Aorta (tissue), 5 donors: ENCODE measurements around the gene PRKCE. TPM values are rescaled to one million over a fixed set of nuclear protein-coding genes. Genes with fewer than 3 reads are reported as not detected.
A peak's percentile ranks its signal among the peaks of the same experiment; 100 is the strongest.

Source experiments
- ATAC-seq: fragments of 200-7000 bp; cut with Tn5 transposase; one replicate; pipeline ENCODE4 v1.9.1; 2022; ENCODE audit warnings: moderate library complexity; ENCODE audit not compliant: low FRiP score
- DNase-seq, 2 donors: peaks; one replicate each; pipeline ENCODE4 v3.0.0-alpha.2; 2020
- H3K27ac ChIP-seq, 2 donors: one replicate each; pipeline ENCODE4 v1.5.1; 2013; ENCODE audit warnings: low read length in 2 of 2, mild to moderate bottlenecking in 2 of 2, moderate library complexity in 2 of 2, control low read depth in 1 of 2, inconsistent platforms in 1 of 2, low read depth in 1 of 2
- H3K27me3 ChIP-seq, 2 donors: one replicate each; pipeline ENCODE4 v1.6.1; 2013; ENCODE audit warnings: control low read depth in 1 of 2, low read length in 1 of 2, mild to moderate bottlenecking in 1 of 2, moderate library complexity in 1 of 2; ENCODE audit not compliant: insufficient read depth in 2 of 2, control insufficient read depth in 1 of 2
- H3K36me3 ChIP-seq, 2 donors: one replicate each; pipeline ENCODE4 v1.6.1; 2013; ENCODE audit warnings: control low read depth in 1 of 2, low read length in 1 of 2, mild to moderate bottlenecking in 1 of 2; ENCODE audit not compliant: insufficient read depth in 2 of 2, control insufficient read depth in 1 of 2
- H3K4me1 ChIP-seq, 2 donors: one replicate each; pipeline ENCODE4 v1.6.1; 2013; ENCODE audit warnings: low read length in 2 of 2, control low read depth in 1 of 2, mild to moderate bottlenecking in 1 of 2, moderate library complexity in 1 of 2; ENCODE audit not compliant: insufficient read depth in 2 of 2, control insufficient read depth in 1 of 2
- H3K4me3 ChIP-seq, 2 donors: one replicate each; pipeline ENCODE4 v1.5.1; 2013; ENCODE audit warnings: low read length in 2 of 2, control low read depth in 1 of 2, mild to moderate bottlenecking in 1 of 2
- H3K9me3 ChIP-seq: one replicate; pipeline ENCODE4 v1.6.1; 2013; ENCODE audit warnings: mild to moderate bottlenecking, low read length; ENCODE audit not compliant: control insufficient read depth
- WGBS, 2 donors: extraction: QIAGEN DNeasy Blood & Tissue Kit; methylation state at CpG; one replicate each; pipeline ENCODE4 v1.1.7; 2013; 5-methylcytosine and 5-hydroxymethylcytosine counted together
- intact Hi-C, 2 donors: fragments of 100-400 bp; cut with DNase I; formaldehyde crosslinking; loops; one replicate each; pipeline versions ENCODE4 v1.14.2 to v1.15.0; 2022
- polyA plus RNA-seq, 2 donors: library from polyadenylated mRNA; stranded (reverse); fragments of 200-250 nt; gene quantifications; one replicate each; pipeline ENCODE4 v1.2.3, GENCODE V29; 2013
- total RNA-seq, 2 donors: library from RNA; stranded (reverse); fragmentation: NEBNext Ultra II Directional; extraction: Animal tissue kit (Norgen Biotek cat#: 25700); gene quantifications; one replicate each; pipeline ENCODE4 v1.2.1, GENCODE V29; 2021
- donor health status: healthy with polysubstance abuse.
- donor health status: Bipolar disorder and iron deficiency.
- donor health status: DM: no; HTN: no; CAD: no.
- donor health status: DM: no; HTN: no; CAD: no.
- donor health status: DM: yes; HTN: yes; CAD: no.

PRKCE gene
- total and polyA plus RNA-seq, 4 donors: 1.5 to 23.8 (median 11.2) TPM

GRCh38 chr2:45707661-45708060, 56.2 kb downstream of the PRKCE start:
- DNase-seq: no peak
- 95% methylated on average over 6 of the region's 6 CpGs for WGBS, 2 donors
- no peaks in the 10 kb centered on the region for H3K27me3 ChIP-seq
- no peak for ATAC-seq
- no peaks in the 10 kb centered on the region for H3K36me3 ChIP-seq
- no peaks in the 10 kb centered on the region for H3K9me3 ChIP-seq
- intact Hi-C loops: no loop called here
- H3K27ac ChIP-seq: no peak overlapping the region
- H3K4me3 ChIP-seq: no peak overlapping the region
- peaks cover 10 to 11% of the 10 kb centered on the region in 2 donors for H3K4me1 ChIP-seq

- Histone ChIP-seq H3K9me3 (no peaks in the 10 kb centered on the region), H3K4me3 (no peak overlapping the region), H3K27ac (no peak overlapping the region), H3K4me1 (peaks cover 10 to 11% of the 10 kb centered on the region in 2 donors), H3K27me3 (no peaks in the 10 kb centered on the region), H3K36me3 (no peaks in the 10 kb centered on the region)
- 95 to 97% methylated on average over 3 of the region's 3 CpGs for WGBS, 2 donors
- DNase-seq (no peak), ATAC-seq (no peak)
- intact Hi-C loops: no loop called here
Observed at GRCh38 chr2:45708501-45708900, 57.0 kb downstream of the PRKCE start.

- WGBS, 2 donors: 37 to 46% methylated on average over 1 of the region's 1 CpG
- intact Hi-C loops: no loop called here
- Histone ChIP-seq H3K9me3 (no peaks in the 10 kb centered on the region), H3K27me3 (no peaks in the 10 kb centered on the region), H3K4me3 (no peak overlapping the region), H3K4me1 (peaks cover 10 to 11% of the 10 kb centered on the region in 2 donors), H3K36me3 (no peaks in the 10 kb centered on the region), H3K27ac (no peak overlapping the region)
- peak; percentile 16 for ATAC-seq
- no peak for DNase-seq
Observed at GRCh38 chr2:45709137-45709536, 57.7 kb downstream of the PRKCE start.

- Histone ChIP-seq H3K4me1 (peaks cover 7 to 10% of the 10 kb centered on the region in 2 donors), H3K9me3 (no peaks in the 10 kb centered on the region)
Observed at GRCh38 chr2:45710468-45710867, 59.0 kb downstream of the PRKCE start.

GRCh38 chr2:45711224-45711623, 59.7 kb downstream of the PRKCE start:
- DNase-seq (no peak), ATAC-seq (no peak)
- WGBS, 2 donors: 95 to 96% methylated on average over 2 of the region's 2 CpGs
- Histone ChIP-seq H3K9me3 (no peaks in the 10 kb centered on the region), H3K4me1 (peaks cover under 1 to 2% of the 10 kb centered on the region in 2 donors), H3K36me3 (no peaks in the 10 kb centered on the region), H3K4me3 (no peak overlapping the region), H3K27ac (no peak overlapping the region), H3K27me3 (no peaks in the 10 kb centered on the region)
- intact Hi-C loops: no loop called here

More at GRCh38 chr2:45710468-45710867, 59.0 kb downstream of the PRKCE start:
- no peak overlapping the region for H3K27ac ChIP-seq
- intact Hi-C loops: no loop called here
- no peak overlapping the region for H3K4me3 ChIP-seq
- H3K36me3 ChIP-seq: no peaks in the 10 kb centered on the region
- no peak for ATAC-seq
- H3K27me3 ChIP-seq: no peaks in the 10 kb centered on the region
- DNase-seq: no peak
- 94% methylated on average over 3 of the region's 3 CpGs for WGBS, 2 donors

- ATAC-seq (no peak), DNase-seq (no peak)
- Histone ChIP-seq H3K4me3 (no peak overlapping the region), H3K9me3 (no peaks in the 10 kb centered on the region), H3K36me3 (no peaks in the 10 kb centered on the region), H3K4me1 (no peaks in the 10 kb centered on the region), H3K27me3 (no peaks in the 10 kb centered on the region), H3K27ac (no peak overlapping the region)
- intact Hi-C loops: no loop called here
- WGBS, 2 donors: 96 to 100% methylated on average over 3 of the region's 3 CpGs
Observed at GRCh38 chr2:45712570-45712969, 61.1 kb downstream of the PRKCE start.

GRCh38 chr2:45713136-45713535, 61.7 kb downstream of the PRKCE start:
- 96% methylated on average over 4 of the region's 4 CpGs for WGBS, 2 donors
- no peaks in the 10 kb centered on the region for H3K36me3 ChIP-seq
- no peak overlapping the region for H3K27ac ChIP-seq
- no peaks in the 10 kb centered on the region for H3K9me3 ChIP-seq
- no peaks in the 10 kb centered on the region for H3K27me3 ChIP-seq
- ATAC-seq (no peak), DNase-seq (no peak)
- no peak overlapping the region for H3K4me3 ChIP-seq
- no peaks in the 10 kb centered on the region for H3K4me1 ChIP-seq
- intact Hi-C loops: no loop called here

GRCh38 chr2:45713591-45713990, 62.1 kb downstream of the PRKCE start:
- intact Hi-C loops: no loop called here
- no peak overlapping the region for H3K27ac ChIP-seq
- H3K36me3 ChIP-seq: no peaks in the 10 kb centered on the region
- H3K9me3 ChIP-seq: no peaks in the 10 kb centered on the region
- ATAC-seq (no peak), DNase-seq (no peak)
- H3K4me1 ChIP-seq: no peaks in the 10 kb centered on the region
- H3K4me3 ChIP-seq: no peak overlapping the region
- H3K27me3 ChIP-seq: no peaks in the 10 kb centered on the region

- WGBS, 2 donors: 92 to 95% methylated on average over 3 of the region's 3 CpGs
- H3K27ac ChIP-seq: no peak overlapping the region
- ATAC-seq: no peak
- no peaks in the 10 kb centered on the region for H3K4me1 ChIP-seq
- H3K9me3 ChIP-seq: no peaks in the 10 kb centered on the region
- H3K4me3 ChIP-seq: no peak overlapping the region
- H3K27me3 ChIP-seq: no peaks in the 10 kb centered on the region
- intact Hi-C loops: no loop called here
- no peaks in the 10 kb centered on the region for H3K36me3 ChIP-seq
- no peak for DNase-seq
Observed at GRCh38 chr2:45714679-45715078, 63.2 kb downstream of the PRKCE start.
